Motor neuron (in vitro differentiated cells): Measurements from ENCODE around the gene S100A4. TPM values are rescaled to one million over a fixed set of nuclear protein-coding genes. Genes with fewer than 3 reads are reported as not detected.
"Not testable (repeated sequence)": the region's sequence is repeated elsewhere in the genome, so short reads cannot be mapped to it uniquely, and the experiment has no call there.

Source experiments
- ATAC-seq, 8 experiments: fragments of 200-7000 bp; cut with Tn5 transposase; replicated peaks in 6 of 8; 2 replicates each; pipeline ENCODE4 v1.8.0; 2021; ENCODE audit warnings: mild to moderate bottlenecking in 8 of 8, moderate library complexity in 8 of 8
- H3K27ac ChIP-seq, 2 donors: fragments of 250-450 bp; sonication (Bioruptor Pico); 2 replicates each; pipeline ENCODE4 v1.9.0; 2021; ENCODE audit warnings: antibody characterized with exemption in 2 of 2, mild to moderate bottlenecking in 2 of 2, moderate library complexity in 1 of 2
- H3K4me1 ChIP-seq, 2 donors: fragments of 250-450 bp; sonication (Bioruptor Pico); replicated peaks in 1 of 2; 2 replicates each; pipeline ENCODE4 v1.6.1; 2021; ENCODE audit warnings: antibody characterized with exemption in 2 of 2, mild to moderate bottlenecking in 2 of 2, moderate library complexity in 1 of 2
- H3K4me3 ChIP-seq, 5 donors: fragments of 250-450 bp; sonication (Bioruptor Pico); 2 replicates each; pipeline ENCODE4 v1.9.0; 2021; ENCODE audit warnings: antibody characterized with exemption in 5 of 5, mild to moderate bottlenecking in 5 of 5, moderate library complexity in 4 of 5
- WGBS, 10 experiments: fragments of 450-650 bp; shearing (Covaris generic); methylation state at CpG; one replicate each; pipeline ENCODE4 v1.0.0; 2022; 5-methylcytosine and 5-hydroxymethylcytosine counted together
- in situ Hi-C, 9 experiments: fragments of 400-800 bp; cut with MboI; loops; one replicate each; pipeline ENCODE4 v1.15.0; 2021; ENCODE audit warnings: low sequenced_read_pairs in 9 of 9, low pct_unique_long_range_greater_than_20kb in 2 of 9; ENCODE audit not compliant: unreplicated experiment in 9 of 9
- total RNA-seq, 8 experiments: library from RNA; unstranded; fragments of 300-600 nt; gene quantifications; 2 replicates each; pipeline versions ENCODE4 v1.2.3 to v1.2.4, GENCODE V29; 2022

Gene S100A4
- total RNA-seq, 8 experiments from 2014 or later, result 0.93 to 1,152 (median 3.7) TPM

DNA sequence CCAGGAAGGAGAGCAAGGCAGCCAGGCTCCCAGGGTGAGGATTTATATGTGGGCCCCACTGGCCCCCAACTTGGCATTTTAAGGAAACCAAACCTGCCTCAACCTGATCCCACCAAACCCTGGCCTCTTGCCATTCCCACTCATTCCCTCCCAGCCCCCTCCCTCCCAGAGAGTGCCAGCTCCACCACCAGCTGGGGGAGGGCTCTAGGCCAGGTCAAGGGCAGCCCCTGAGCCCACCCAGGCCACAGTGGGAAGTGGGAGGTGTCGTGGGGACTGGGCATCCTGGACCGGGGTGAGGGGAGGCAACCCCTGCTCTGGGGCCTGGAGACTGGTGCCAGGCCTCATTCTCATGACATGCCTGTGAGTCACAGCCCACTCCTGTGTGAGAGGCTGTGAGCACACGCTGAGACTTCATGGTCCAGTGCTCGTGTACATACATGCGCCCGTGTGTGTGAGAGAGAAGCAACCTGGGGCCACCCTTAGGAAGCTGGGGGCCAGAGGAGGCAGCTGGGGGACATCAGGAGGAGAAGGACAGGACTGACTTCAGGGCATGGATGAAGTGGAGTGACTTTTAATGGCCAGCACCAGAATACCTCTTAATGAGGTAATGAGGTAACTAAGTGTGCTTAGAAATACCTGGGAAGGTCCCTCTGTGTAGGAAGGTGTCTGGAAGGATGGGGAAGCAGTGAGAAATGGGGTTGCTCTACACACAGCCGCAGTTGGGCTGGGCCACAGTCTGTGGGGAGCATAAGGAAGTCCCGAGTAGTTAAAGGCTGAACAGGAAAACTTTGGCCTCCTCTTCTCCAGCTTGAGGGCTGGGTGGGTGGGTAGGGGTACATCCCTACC is 20.1 kb upstream of the S100A4 start, which contains the start of gene S100A2:
Gene S100A2 (minus strand): TSS at position 316 of the 846 bp plus-strand sequence. CDS start 1,967 bp downstream, outside the sequence.
- no peak within 1 kb of the TSS for H3K4me3 ChIP-seq
- 60 to 81% (median 70%) methylated on average over 3 to 8 of the region's 8 CpGs; no CpG with 5 or more reads in 6 of the 10 experiments for WGBS, 10 experiments
- H3K4me1 ChIP-seq, result peaks cover 19 to 26% of the 10 kb centered on the region in 2 donors
- peak in 7 of 8 experiments; percentile 24 to 53 (median 50) for ATAC-seq
- in situ Hi-C loops, result loop anchor here in 1 of 9 experiments (10.0 kb wide), 1 partner anchor 61 kb away; no protein-coding TSS in a partner anchor
- peak within 1 kb of the TSS in 1 of 2 donors; percentile 20 for H3K27ac ChIP-seq

DNA sequence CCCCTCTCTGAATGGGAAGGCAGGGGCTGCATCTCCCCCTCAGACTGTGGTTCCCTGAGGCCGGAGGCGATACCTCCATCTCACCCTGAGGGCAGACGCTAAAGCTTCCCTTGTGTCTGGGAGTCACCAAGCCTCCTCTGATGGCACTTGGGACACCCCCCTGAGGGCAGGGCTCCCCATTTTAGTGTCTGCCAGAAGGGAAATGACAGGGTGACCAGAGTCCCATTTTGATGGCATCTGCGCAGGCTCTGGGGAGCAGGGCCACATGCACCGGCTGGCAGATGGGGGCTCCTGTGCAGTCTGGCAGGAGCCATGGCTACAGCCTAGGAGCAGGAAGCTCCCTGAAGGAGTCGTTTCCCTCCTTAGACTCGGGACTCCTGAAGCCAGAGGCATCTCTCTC is 18.4 kb upstream of the S100A4 start:
- in situ Hi-C loops, result loop anchor here in 1 of 9 experiments (10.0 kb wide), 1 partner anchor 59 kb away; no protein-coding TSS in a partner anchor
- 60 to 92% (median 73%) methylated on average over 2 to 4 of the region's 7 CpGs; no CpG with 5 or more reads in 7 of the 10 experiments for WGBS, 10 experiments

GRCh38 chr1:153563483-153563901 is 17.9 kb upstream of the S100A4 start:
- Histone ChIP-seq H3K4me1 (peaks cover 16 to 23% of the 10 kb centered on the region in 2 donors), H3K4me3 (no peak overlapping the region), H3K27ac (no peak overlapping the region)
- no peak for ATAC-seq
- WGBS, 10 experiments, result 40 to 100% (median 88%) methylated on average over 1 to 4 of the region's 6 CpGs; no CpG with 5 or more reads in 6 of the 10 experiments
- in situ Hi-C loops, result loop anchor here in 1 of 9 experiments (10.0 kb wide), 1 partner anchor 59 kb away; no protein-coding TSS in a partner anchor

More for the DNA sequence above, 18.4 kb upstream of the S100A4 start:
- peaks cover 19 to 26% of the 10 kb centered on the region in 2 donors for H3K4me1 ChIP-seq
- ATAC-seq, result no peak
- no peak overlapping the region for H3K4me3 ChIP-seq
- H3K27ac ChIP-seq, result no peak overlapping the region

DNA sequence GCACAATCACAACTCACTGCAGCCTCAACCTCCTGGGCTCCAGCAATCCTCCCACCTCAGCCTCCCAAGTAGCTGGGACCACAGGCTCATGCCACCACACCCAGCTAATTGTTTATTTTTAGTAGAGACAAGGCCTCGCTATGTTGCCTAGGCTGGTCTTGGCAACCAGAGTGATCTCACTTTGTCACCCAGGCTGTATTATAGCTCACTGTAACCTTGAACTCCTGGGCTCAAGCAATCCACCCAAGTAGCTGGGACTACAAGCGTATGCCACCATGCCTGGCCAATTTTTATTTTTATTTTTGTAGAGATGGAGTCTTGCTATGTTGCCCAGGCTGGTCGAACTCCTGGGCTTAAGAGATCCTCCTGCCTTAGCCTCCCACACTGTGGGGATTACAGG is 16.4 kb upstream of the S100A4 start:
- peaks cover 15 to 16% of the 10 kb centered on the region in 2 donors for H3K4me1 ChIP-seq
- not testable (repeated sequence) for ATAC-seq, H3K27ac ChIP-seq, H3K4me3 ChIP-seq
- in situ Hi-C loops, result loop anchor here in 1 of 9 experiments (10.0 kb wide), 1 partner anchor 57 kb away; no protein-coding TSS in a partner anchor
- 76 to 100% (median 88%) methylated on average over 1 to 3 of the region's 3 CpGs; no CpG with 5 or more reads in 1 of the 10 experiments for WGBS, 10 experiments

DNA sequence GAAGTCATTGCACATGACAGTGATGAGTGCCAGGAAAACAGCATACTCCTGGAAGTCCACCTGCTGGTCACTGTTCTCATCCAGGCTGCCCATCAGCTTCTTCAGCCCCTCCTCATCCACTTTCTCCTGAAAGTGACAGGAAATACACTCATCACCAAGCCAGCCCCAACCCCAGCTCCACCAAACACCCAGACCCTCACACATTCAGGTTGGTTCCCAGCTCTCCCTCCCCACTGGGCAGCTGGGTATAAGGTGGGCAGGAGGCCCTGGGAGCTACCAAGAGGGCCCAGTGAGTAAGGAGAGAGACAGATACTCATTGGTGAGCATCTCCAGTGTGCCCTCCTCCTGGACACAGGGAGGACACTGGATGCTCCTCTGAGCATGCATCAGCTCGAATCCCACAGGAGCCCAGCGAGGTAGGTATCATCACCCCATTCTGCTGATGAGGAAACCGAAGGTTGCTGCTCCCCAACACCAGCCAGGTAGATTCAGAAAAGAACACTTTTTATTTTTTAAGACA is 15.9 kb upstream of the S100A4 start:
- in situ Hi-C loops, result loop anchor here in 1 of 9 experiments (10.0 kb wide), 1 partner anchor 57 kb away; no protein-coding TSS in a partner anchor
- 83 to 100% (median 92%) methylated on average over 1 to 3 of the region's 3 CpGs; no CpG with 5 or more reads in 4 of the 10 experiments for WGBS, 10 experiments
- no peak for ATAC-seq

DNA sequence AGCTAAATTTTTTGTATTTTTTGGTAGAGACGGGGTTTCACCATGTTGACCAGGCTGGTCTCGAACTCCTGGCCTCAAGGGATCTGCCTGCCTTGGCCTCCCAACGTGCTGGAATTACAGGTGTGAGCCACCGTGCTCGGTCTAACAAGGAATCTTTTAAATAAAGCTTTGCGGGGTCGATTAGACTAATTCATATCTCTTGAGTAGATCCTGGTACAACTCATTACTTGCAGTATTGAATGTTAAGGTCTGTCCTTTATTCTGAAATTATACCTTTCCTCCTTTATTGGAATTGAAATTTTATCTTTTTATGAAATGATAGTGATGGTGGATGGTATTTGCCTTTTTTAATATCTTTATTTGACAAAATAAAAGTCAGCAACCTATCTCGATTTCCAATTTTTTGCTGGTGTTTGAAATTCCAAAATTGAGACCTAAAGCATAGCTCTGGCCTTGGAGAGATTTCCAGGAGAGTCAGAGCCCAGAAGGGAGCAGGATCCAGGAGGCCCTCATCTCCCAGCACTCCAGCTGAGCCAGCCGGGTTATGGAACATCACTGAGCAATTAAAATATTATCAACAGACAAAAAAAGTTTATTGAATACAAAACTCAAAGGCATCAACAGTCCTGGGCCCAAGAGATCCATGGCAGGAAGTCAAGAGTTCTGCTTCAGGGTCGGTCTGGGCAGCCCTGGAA is 15.3 kb upstream of the S100A4 start:
- no peak overlapping the region for H3K27ac ChIP-seq
- in situ Hi-C loops, result loop anchor here in 1 of 9 experiments (10.0 kb wide), 1 partner anchor 56 kb away; no protein-coding TSS in a partner anchor
- peaks cover 5% of the 10 kb centered on the region in 2 donors for H3K4me1 ChIP-seq
- no peak overlapping the region for H3K4me3 ChIP-seq
- 82 to 100% (median 88%) methylated on average over 1 to 10 of the region's 10 CpGs; no CpG with 5 or more reads in 1 of the 10 experiments for WGBS, 10 experiments
- ATAC-seq, result no peak

More for the DNA sequence above, 15.9 kb upstream of the S100A4 start:
- Histone ChIP-seq H3K27ac (no peak overlapping the region), H3K4me3 (no peak overlapping the region), H3K4me1 (peaks cover 11% of the 10 kb centered on the region in 2 donors)

- in situ Hi-C loops, result loop anchor here in 1 of 9 experiments (10.0 kb wide), 1 partner anchor 55 kb away; no protein-coding TSS in a partner anchor
- Histone ChIP-seq H3K27ac (no peak overlapping the region), H3K4me1 (no peaks in the 10 kb centered on the region), H3K4me3 (no peak overlapping the region)
- 89 to 100% (median 93%) methylated on average over 2 of the region's 2 CpGs; no CpG with 5 or more reads in 5 of the 10 experiments for WGBS, 10 experiments
- ATAC-seq, result no peak
These were observed 14.6 kb upstream of the S100A4 start for GRCh38 chr1:153560241-153560640.

- ATAC-seq, result no peak
- WGBS, 10 experiments, result 51 to 100% (median 92%) methylated on average over 1 to 3 of the region's 3 CpGs; no CpG with 5 or more reads in 3 of the 10 experiments
- H3K4me3 ChIP-seq, result no peak overlapping the region
- H3K27ac ChIP-seq, result no peak overlapping the region
- no peaks in the 10 kb centered on the region for H3K4me1 ChIP-seq
- in situ Hi-C loops, result no loop called here
These were observed 12.3 kb upstream of the S100A4 start for GRCh38 chr1:153557877-153558276.

DNA sequence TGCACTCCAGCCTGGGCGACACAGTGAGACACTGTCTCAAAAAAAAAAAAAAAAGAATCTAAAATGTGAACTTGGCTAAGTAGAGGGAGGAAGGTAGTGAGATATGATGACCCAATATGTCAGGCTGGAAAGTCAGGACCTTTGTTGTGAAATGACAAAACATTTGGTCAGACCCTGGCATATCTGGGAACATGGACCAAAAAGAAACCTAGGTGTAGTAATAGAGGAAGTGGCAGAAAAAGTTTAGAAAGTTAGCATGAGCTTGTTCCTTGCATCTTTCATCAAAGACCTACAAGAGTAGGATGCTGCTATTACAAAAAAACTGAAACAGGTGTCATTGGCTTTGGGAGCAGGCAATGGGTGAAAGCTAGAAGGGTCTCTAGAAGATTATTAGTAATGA is 10.7 kb upstream of the S100A4 start:
- H3K4me1 ChIP-seq, result no peaks in the 10 kb centered on the region
- ATAC-seq, result no peak
- in situ Hi-C loops, result no loop called here
- no peak overlapping the region for H3K27ac ChIP-seq
- no peak overlapping the region for H3K4me3 ChIP-seq
- 80 to 100% (median 83%) methylated on average over 1 of the region's 1 CpG; no CpG with 5 or more reads in 7 of the 10 experiments for whole genome bisulfite sequencing, 10 experiments

DNA sequence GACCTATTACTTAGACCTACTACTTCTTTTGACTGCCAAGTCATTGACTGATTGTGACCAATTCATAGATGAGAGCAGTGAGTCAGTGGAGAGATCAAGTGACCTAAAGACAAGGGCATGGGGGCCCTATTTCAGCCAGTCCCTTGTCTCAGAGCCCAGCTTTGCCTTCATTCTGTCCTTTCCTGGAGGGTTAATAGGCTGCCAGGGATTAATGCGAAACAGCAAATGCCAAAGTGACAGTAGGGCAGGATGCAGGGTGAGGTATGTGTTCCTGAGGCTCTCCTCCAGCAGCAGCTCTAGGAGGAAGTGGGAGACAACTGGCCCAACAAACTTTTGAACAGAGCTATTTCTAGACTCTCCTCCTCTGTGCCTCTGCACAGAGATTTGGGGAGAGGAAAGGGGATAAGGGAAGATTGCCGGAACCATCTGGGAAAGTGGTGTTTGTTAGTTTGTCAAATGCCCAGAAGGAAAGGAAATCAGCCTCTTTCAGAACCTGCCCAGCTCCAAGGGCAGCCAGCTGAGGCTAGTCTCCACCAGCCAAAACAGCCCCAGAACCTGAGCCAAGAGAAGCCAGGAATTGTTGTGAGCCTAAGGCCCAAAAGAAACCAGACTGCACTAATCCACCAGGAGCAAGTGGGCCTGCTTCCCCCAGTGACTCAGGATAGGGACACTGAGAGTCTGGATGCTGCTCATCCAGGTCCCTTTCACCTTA is 8.4 kb upstream of the S100A4 start:
- H3K4me3 ChIP-seq, result no peak overlapping the region
- H3K27ac ChIP-seq, result no peak overlapping the region
- in situ Hi-C loops, result no loop called here
- H3K4me1 ChIP-seq, result no peaks in the 10 kb centered on the region
- ATAC-seq, result no peak
- 23 to 100% (median 90%) methylated on average over 1 to 2 of the region's 2 CpGs; no CpG with 5 or more reads in 5 of the 10 experiments for WGBS, 10 experiments

DNA sequence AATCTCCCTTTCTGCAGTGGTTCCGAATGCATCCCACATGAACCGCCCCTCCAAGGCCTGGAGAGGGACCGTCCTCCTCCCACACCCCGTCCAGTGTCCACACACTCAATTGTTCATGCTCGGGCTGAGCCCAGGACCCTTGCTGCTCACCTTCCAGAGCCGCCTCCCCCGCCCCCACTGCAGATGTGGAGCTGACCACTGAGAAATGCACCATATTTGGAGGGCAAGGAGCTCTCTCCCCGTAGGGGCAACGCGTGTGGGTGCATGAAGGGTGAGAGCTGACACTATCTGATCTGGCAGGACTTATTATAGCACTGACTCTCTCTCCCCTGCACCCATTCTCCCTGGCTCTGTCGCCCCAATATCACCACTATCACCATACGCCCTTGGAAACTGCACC is 7.5 kb upstream of the S100A4 start:
- in situ Hi-C loops, result no loop called here
- Histone ChIP-seq H3K4me3 (no peak overlapping the region), H3K27ac (no peak overlapping the region), H3K4me1 (no peaks in the 10 kb centered on the region)
- WGBS, 10 experiments, result 80 to 93% (median 86%) methylated on average over 1 to 10 of the region's 12 CpGs; no CpG with 5 or more reads in 7 of the 10 experiments
- no peak for ATAC-seq

- 77 to 100% (median 88%) methylated on average over 1 to 6 of the region's 8 CpGs; no CpG with 5 or more reads in 2 of the 10 experiments for WGBS, 10 experiments
- peaks cover under 1 to 2% of the 10 kb centered on the region in 2 donors for H3K4me1 ChIP-seq
- in situ Hi-C loops, result no loop called here
- peak in 1 of 8 experiments; percentile 39 for ATAC-seq
- H3K4me3 ChIP-seq, result no peak overlapping the region
- H3K27ac ChIP-seq, result no peak overlapping the region
These were observed 6.7 kb upstream of the S100A4 start for GRCh38 chr1:153552335-153552734.
